Measurements from ENCODE around the gene TECTB.

DNA sequence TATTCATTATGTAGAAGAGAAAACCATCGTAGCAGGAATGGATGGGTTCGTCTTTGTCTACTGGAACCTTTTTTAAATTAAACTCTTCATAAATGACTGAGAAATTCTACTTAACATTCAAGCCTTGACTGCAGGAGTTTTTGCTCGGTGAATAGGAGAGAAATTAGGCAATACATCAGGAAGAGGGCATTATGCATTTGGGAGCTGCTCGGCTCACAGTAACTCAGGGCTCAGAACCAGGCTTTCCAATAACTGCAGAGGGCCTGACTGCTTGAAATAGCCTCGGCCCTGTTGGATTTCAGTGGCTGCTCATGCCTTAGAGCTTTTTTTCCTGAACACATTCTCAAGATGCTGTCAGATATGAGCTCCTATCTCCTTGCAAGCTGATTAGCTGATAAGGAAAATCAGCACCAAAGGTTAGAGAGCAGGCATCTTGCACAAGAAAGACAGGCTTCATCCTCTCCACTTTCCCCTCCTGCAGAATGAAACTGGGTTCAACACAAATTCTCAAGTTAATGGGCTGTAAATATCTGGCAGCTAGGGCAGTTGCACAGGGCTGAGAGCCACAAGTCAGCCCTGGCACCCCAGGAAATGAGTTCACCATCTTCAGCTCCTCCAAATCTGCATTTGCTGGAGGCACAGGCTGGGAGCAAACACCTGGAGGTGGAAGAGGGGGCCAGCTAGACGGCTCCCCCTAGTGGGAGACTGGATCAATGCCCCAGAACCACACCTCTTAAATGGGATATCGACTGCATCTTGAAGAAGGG lies 24.3 kb downstream of the TECTB start:
- TF ChIP-seq EZH2phosphoT487 (IDR thresholded peaks at IDR 0.05; ENCODE audit: insufficient read depth, low read depth) (no peak), EZH2 (IDR thresholded peaks at IDR 0.05; ENCODE audit: insufficient read depth, poor library complexity, severe bottlenecking) (no peak)

Measured in GM23248 (cell line).